Stimulated activated CD8-positive, alpha-beta memory T cell treated with anti-CD3 and anti-CD28 coated beads, Interleukin-7, amount 100 ng/mL, for 48 hours (primary cell): ENCODE results near the gene CSNK1D.
"Not testable (repeated sequence)": the region's sequence is repeated elsewhere in the genome, so short reads cannot be mapped to it uniquely, and the experiment has no call there.

Experiments
- DNase-seq, 2 donors: peaks; one replicate each; pipeline ENCODE4 v3.0.0-alpha.2; 2020; ENCODE audit warnings: low read depth in 1 of 2; ENCODE audit errors: extremely low read depth in 1 of 2

Gene CSNK1D

DNA sequence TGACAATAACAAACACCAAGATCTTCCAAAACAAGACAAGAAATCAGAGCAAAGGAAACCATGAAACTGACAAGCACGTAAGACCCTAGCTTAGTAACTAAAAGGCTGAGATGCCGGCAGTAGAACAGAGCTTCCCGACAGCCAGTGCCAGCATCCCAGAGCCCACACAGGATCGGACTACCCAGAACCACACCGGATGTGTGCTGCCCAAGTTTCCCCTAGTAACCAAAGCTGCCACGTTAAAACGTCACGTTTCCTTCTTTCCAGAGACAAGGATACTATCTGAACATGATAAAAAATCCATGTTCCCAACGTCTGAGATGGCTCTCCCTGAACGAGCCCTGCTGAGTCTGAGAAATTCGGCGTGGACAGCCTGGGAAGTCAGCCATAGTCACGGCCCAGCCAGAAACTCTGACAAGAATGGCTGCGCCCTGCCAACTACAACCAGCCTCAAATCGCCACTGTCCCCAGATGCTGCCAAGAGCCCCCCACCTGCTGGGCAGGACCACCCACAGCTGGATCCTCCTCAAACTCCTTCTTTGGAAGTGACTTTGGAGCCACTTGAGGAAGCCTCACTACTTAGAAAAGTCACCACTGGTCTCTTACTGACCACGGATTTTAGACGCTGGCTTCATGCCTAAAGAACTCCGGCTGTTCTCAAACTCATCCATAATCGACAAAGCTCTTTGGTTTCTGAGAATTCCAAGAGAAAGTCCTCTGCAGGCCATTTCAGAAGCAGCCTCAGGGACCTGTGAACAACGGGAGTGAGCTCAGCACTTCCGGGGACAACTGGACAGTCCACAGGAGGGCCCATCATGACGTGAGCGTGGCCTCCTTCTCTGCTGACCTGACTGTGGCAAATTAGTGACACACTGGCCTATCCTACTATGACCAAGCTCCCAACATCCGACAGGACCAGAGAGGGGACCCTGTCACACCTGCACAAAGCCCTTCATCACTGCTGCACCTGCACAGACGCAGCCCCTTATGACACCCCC lies 77.5 kb downstream of the CSNK1D start:
- DNase-seq: no peak

- no peak for DNase-seq
Observed at GRCh38 chr17:82194765-82195164, 78.7 kb downstream of the CSNK1D start.

GRCh38 chr17:82193520-82194220 lies 79.8 kb downstream of the CSNK1D start:
- DNase-seq: no peak

- not testable (repeated sequence) for DNase-seq
Observed at GRCh38 chr17:82193050-82193449, 80.5 kb downstream of the CSNK1D start.
